HAP-1 (cell line): Measurements from ENCODE around the gene LCE3B.
"Not testable (repeated sequence)": the region's sequence is repeated elsewhere in the genome, so short reads cannot be mapped to it uniquely, and the experiment has no call there.

Experiments
- DNase-seq, 2 experiments: peaks; one replicate each; pipeline ENCODE4 v3.0.0-alpha.2; 2016 to 2020; ENCODE audit warnings: low spot score in 2 of 2
- H3K27me3 ChIP-seq: fragments of 250-450 bp; sonication (Bioruptor Pico); 2 replicates; pipeline ENCODE4 v1.5.1; 2020; ENCODE audit warnings: low read depth, mild to moderate bottlenecking, moderate library complexity
- H3K36me3 ChIP-seq: fragments of 250-450 bp; sonication (Bioruptor Pico); replicated peaks from 2 replicates; pipeline ENCODE4 v1.5.1; 2020; ENCODE audit warnings: mild to moderate bottlenecking
- H3K4me1 ChIP-seq: fragments of 250-450 bp; sonication (Bioruptor Pico); 2 replicates; pipeline ENCODE4 v1.5.1; 2020; ENCODE audit warnings: mild to moderate bottlenecking
- H3K4me3 ChIP-seq: fragments of 250-450 bp; sonication (Bioruptor Pico); 2 replicates; pipeline ENCODE4 v1.5.1; 2020; ENCODE audit warnings: mild to moderate bottlenecking, moderate library complexity
- H3K9me3 ChIP-seq: fragments of 250-450 bp; sonication (Bioruptor Pico); 2 replicates; pipeline ENCODE4 v1.5.1; 2020; ENCODE audit warnings: mild to moderate bottlenecking, moderate library complexity
- in situ Hi-C: fragments of 300-500 bp; cut with MboI; formaldehyde crosslinking; loops from 3 replicates; pipeline ENCODE4 v1.14.3; 2020; ENCODE audit warnings: low sequenced_read_pairs, inconsistent platforms, mixed read lengths

The LCE3B gene

DNA sequence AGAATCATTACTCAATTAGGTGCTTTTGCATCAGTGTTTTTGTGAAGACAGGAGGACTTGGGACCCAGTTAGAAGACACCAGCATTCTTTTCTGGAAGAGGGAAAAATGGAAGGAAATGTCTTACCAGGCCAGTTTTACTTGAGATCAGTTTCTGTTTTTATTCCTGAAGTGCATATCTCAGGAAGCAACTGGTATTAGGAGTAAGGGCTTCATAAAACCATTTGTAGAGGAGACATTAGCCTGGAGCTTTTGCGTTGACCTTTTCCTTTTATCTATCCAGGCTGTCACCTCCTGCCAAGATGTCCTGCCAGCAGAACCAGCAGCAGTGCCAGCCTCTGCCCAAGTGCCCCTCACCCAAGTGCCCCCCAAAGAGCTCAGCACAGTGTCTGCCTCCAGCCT lies at the start of gene LCE3B:
Gene LCE3B (plus strand): TSS at position 301 of the 400 bp plus-strand sequence. CDS start 0 bp downstream, at position 301.
- Histone ChIP-seq H3K4me1 (no peaks in the 10 kb centered on the region), H3K36me3 (no peaks in the 10 kb centered on the region), H3K4me3 (no peak within 1 kb of the TSS), H3K9me3 (no peaks in the 10 kb centered on the region), H3K27me3 (no peaks in the 10 kb centered on the region)
- no peak for DNase-seq
- in situ Hi-C loops: no loop called here

- in situ Hi-C loops: no loop called here
- H3K36me3 ChIP-seq: no peaks in the 10 kb centered on the region
- H3K4me3 ChIP-seq: no peak overlapping the region
- H3K4me1 ChIP-seq: no peaks in the 10 kb centered on the region
- H3K9me3 ChIP-seq: no peaks in the 10 kb centered on the region
- no peaks in the 10 kb centered on the region for H3K27me3 ChIP-seq
- DNase-seq: no peak
Observed at GRCh38 chr1:152565115-152565514, 48.5 kb upstream of the LCE3B start.

DNA sequence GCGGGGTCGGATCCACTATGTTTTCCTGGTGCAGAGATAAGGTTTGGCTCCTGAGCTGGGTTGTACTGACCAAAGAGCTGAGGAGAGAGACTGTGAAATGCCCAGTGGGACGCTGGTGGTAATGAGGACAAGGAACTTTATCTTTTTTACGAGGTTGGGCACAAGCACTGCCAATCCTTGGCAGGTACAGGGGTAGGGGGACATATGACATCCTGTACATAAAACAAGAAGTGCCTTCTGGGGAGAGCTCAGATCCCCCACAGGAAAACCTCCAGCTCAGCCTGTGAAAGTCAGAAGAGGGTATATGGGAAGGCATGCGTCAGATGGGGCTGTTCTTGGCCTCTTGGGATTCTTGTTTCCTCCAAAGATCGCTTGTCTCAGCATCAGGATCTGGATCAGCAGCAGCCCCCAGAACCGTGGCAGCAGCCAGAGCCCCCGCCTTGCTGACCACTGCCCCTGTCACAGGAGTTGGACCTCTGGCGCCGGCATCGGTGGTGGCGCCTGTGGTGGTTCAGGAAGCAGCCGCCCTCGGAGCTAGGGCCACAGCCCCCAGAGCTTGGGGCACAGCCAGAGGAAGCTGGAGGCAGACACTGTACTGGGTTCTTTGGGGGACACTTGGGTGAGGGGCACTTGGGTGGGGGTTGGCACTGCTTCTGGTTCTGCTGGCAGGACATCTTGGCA lies 47.9 kb upstream of the LCE3B start:
- in situ Hi-C loops: no loop called here
- Histone ChIP-seq H3K4me3 (no peak overlapping the region), H3K4me1 (no peaks in the 10 kb centered on the region), H3K27me3 (no peaks in the 10 kb centered on the region), H3K9me3 (no peaks in the 10 kb centered on the region), H3K36me3 (no peaks in the 10 kb centered on the region)
- no peak for DNase-seq

GRCh38 chr1:152566681-152567080 lies 46.9 kb upstream of the LCE3B start, which contains the start of gene LCE3E:
Gene LCE3E, minus strand, starts transcription at chr1:152566780. Its CDS starts 572 bp downstream, at chr1:152566208.
- in situ Hi-C loops: no loop called here
- H3K4me3 ChIP-seq: no peak within 1 kb of the TSS
- H3K27me3 ChIP-seq: no peaks in the 10 kb centered on the region
- DNase-seq: no peak
- H3K9me3 ChIP-seq: no peaks in the 10 kb centered on the region
- H3K4me1 ChIP-seq: no peaks in the 10 kb centered on the region
- H3K36me3 ChIP-seq: no peaks in the 10 kb centered on the region

GRCh38 chr1:152577168-152577567 lies 36.4 kb upstream of the LCE3B start:
- H3K9me3 ChIP-seq: no peaks in the 10 kb centered on the region
- no peaks in the 10 kb centered on the region for H3K27me3 ChIP-seq
- H3K36me3 ChIP-seq: no peaks in the 10 kb centered on the region
- no peak overlapping the region for H3K4me3 ChIP-seq
- in situ Hi-C loops: no loop called here
- no peaks in the 10 kb centered on the region for H3K4me1 ChIP-seq
- DNase-seq: no peak

DNA sequence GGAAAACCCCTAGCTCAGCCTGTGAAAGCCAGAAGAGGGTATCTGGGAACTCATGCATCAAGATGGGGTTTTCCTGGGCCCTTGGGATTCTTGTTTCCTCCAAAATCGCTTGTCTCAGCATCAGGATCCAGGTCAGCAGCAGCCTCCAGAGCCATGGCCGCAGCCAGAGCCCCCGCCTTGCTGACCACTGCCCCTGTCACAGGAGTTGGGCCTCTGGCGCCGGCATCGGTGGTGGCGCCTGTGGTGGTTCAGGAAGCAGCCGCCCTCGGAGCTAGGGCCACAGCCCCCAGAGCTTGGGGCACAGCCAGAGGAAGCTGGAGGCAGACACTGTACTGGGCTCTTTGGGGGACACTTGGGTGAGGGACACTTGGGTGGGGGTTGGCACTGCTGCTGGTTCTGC lies 34.1 kb upstream of the LCE3B start:
- DNase-seq, in situ Hi-C loops: not testable (repeated sequence)

GRCh38 chr1:152580433-152580832 lies 33.2 kb upstream of the LCE3B start, which contains the start of gene LCE3D:
Gene LCE3D, minus strand, starts transcription at chr1:152580516. Its CDS starts 580 bp downstream, at chr1:152579936.
- no peak for DNase-seq
- in situ Hi-C loops: no loop called here
- H3K9me3 ChIP-seq: no peaks in the 10 kb centered on the region
- no peaks in the 10 kb centered on the region for H3K36me3 ChIP-seq
- H3K4me3 ChIP-seq: no peak within 1 kb of the TSS
- no peaks in the 10 kb centered on the region for H3K27me3 ChIP-seq
- H3K4me1 ChIP-seq: no peaks in the 10 kb centered on the region

More for the DNA sequence above, 34.1 kb upstream of the LCE3B start:
- H3K4me3 ChIP-seq, H3K36me3 ChIP-seq, H3K9me3 ChIP-seq, H3K27me3 ChIP-seq, H3K4me1 ChIP-seq: not testable (repeated sequence)

DNA sequence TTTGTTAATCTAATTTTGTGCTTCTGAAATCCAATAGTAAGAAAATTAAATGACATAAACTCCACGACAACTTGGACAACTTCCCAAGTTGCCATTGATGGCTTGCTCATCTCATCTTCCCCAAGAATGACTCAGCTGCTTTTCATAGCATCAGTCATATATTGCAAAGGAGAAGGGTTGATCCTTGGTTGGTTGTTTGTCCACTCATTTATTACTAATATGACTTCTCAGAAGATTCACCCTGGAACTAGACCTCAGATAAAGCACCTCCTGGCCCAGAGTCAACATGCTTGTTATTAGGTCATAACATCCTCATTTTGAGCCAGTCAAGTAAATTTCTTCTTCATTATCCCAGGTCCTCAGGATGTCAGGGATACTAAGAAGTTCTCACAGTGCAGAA lies 31.0 kb upstream of the LCE3B start:
- no peaks in the 10 kb centered on the region for H3K9me3 ChIP-seq
- H3K4me1 ChIP-seq: no peaks in the 10 kb centered on the region
- H3K27me3 ChIP-seq: no peaks in the 10 kb centered on the region
- no peak for DNase-seq
- no peaks in the 10 kb centered on the region for H3K36me3 ChIP-seq
- in situ Hi-C loops: no loop called here
- no peak overlapping the region for H3K4me3 ChIP-seq

DNA sequence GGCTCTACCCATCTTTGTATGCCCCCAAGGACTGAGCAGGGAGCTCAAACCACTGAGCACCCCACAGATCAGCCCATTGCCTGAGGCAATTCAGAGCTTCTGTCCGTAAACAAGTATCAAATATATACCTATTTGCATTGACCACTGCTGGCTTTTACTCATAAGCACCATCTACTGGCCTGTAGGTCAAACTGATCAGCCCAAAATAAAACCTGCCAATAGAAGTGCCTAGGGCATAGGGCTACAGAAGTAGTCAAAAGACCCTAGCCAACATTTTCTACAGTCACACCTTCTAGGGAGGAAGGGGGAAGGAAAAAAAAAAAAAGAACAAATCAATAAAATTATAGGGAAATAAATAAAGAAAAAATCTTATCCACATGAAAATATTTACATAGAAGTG lies 28.0 kb upstream of the LCE3B start:
- Histone ChIP-seq H3K4me3 (no peak overlapping the region), H3K27me3 (no peaks in the 10 kb centered on the region), H3K9me3 (no peaks in the 10 kb centered on the region), H3K4me1 (no peaks in the 10 kb centered on the region), H3K36me3 (no peaks in the 10 kb centered on the region)
- in situ Hi-C loops: no loop called here
- DNase-seq: no peak

DNA sequence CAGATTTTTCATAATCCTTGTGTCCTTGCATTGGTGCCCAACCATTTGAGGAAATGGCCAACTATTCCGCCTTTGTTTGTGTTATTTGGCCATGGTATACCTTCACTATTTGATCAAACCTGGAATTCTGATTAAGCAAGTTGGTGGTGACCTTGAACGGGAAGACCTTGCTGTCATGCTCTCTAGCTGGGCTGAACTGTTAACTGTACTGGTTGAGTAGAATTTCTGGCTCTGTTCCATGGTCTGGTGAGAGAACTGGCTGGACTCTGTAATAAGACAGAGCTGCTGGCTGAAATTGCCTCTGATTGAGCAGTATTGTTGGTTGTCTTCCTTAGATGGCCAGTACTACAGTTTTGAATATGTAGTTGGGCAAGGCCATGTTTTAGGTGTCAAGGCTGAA lies 16.6 kb upstream of the LCE3B start:
- H3K9me3 ChIP-seq: no peaks in the 10 kb centered on the region
- no peaks in the 10 kb centered on the region for H3K4me1 ChIP-seq
- no peaks in the 10 kb centered on the region for H3K27me3 ChIP-seq
- DNase-seq: no peak
- H3K4me3 ChIP-seq: no peak overlapping the region
- in situ Hi-C loops: no loop called here
- H3K36me3 ChIP-seq: no peaks in the 10 kb centered on the region

- no peaks in the 10 kb centered on the region for H3K4me1 ChIP-seq
- no peak within 1 kb of the TSS for H3K4me3 ChIP-seq
- no peaks in the 10 kb centered on the region for H3K27me3 ChIP-seq
- H3K9me3 ChIP-seq: no peaks in the 10 kb centered on the region
- H3K36me3 ChIP-seq: no peaks in the 10 kb centered on the region
- DNase-seq: no peak
- in situ Hi-C loops: no loop called here
Observed at GRCh38 chr1:152599934-152600333, 13.7 kb upstream of the LCE3B start, which contains the start of gene LCE3C. Gene LCE3C, plus strand, starts transcription at chr1:152600234. Its CDS starts 498 bp downstream, at chr1:152600732.

GRCh38 chr1:152621993-152622392 lies 8.4 kb downstream of the LCE3B start:
- Histone ChIP-seq H3K9me3 (no peaks in the 10 kb centered on the region), H3K36me3 (no peaks in the 10 kb centered on the region), H3K27me3 (no peaks in the 10 kb centered on the region), H3K4me1 (no peaks in the 10 kb centered on the region), H3K4me3 (no peak overlapping the region)
- in situ Hi-C loops: no loop called here
- DNase-seq: no peak

DNA sequence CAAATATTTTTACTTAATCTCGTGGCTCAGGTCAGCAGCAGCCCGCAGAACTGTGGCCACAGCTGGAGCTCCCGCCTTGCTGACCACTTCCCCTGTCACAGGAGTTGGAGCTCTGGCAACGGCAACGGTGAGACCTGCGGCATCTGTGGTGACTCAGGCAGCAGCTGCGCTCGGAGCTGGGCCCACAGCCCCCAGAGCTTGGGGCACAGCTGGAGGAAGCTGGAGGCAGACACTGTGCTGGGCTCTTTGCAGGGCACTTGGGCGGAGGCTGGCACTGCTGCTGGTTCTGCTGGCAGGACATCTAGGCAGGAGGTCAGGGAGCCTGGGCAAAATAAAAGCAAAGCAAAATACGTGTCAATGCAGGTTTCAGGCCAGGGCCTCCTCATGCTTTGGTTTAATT lies 9.2 kb downstream of the LCE3B start, which contains the start of gene LCE3A:
Gene LCE3A (minus strand): TSS at position 301 of the 400 bp plus-strand sequence. CDS start 0 bp downstream, at position 301.
- H3K4me1 ChIP-seq: no peaks in the 10 kb centered on the region
- no peaks in the 10 kb centered on the region for H3K9me3 ChIP-seq
- H3K27me3 ChIP-seq: no peaks in the 10 kb centered on the region
- no peak within 1 kb of the TSS for H3K4me3 ChIP-seq
- in situ Hi-C loops: no loop called here
- no peak for DNase-seq
- H3K36me3 ChIP-seq: no peaks in the 10 kb centered on the region

DNA sequence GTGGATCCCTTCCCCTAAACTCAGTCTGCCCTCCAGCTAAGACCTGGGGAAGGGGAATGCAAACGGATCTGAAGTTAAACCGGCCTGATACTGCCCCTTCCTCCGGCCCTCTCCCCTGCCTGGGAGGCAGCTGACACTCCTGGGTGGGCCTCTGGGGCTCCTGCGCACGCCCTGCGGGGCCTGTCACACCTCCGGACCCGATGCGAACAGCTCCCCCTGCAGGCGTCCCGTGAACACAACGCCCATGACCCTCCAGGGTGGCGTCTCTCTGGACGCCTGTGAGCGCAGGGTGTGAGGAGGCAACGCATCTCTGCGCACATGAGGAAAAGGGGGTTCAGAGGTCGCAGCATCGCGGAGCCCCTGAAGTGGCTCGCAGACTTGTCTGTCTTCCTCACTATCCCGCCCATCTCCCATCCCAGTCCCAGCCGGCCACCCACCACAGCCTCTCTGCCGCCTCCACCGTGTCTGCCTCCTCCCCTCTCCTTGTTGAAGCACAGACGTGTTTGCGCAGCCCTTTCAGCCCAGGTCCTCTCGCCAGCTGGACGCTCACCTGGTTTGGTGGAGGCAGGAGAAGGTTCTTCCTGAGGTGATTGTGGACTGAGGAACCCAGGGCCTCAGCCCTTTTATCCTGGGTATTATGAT lies 9.7 kb downstream of the LCE3B start:
- in situ Hi-C loops: no loop called here
- Histone ChIP-seq H3K4me3 (no peak overlapping the region), H3K4me1 (no peaks in the 10 kb centered on the region), H3K9me3 (no peaks in the 10 kb centered on the region), H3K27me3 (no peaks in the 10 kb centered on the region), H3K36me3 (no peaks in the 10 kb centered on the region)
- DNase-seq: peak in 1 of 2 experiments; percentile 69
